Measurements from ENCODE around the gene ARID4B. TPM values are rescaled to one million over a fixed set of nuclear protein-coding genes. Genes with fewer than 3 reads are reported as not detected.

The ARID4B gene
- total and polyA plus RNA-seq, 2 of the 13 experiments (the other 11 are each of a cell fraction or from before 2014, with no cell fraction given) = 9.7 to 24.6 TPM

DNA sequence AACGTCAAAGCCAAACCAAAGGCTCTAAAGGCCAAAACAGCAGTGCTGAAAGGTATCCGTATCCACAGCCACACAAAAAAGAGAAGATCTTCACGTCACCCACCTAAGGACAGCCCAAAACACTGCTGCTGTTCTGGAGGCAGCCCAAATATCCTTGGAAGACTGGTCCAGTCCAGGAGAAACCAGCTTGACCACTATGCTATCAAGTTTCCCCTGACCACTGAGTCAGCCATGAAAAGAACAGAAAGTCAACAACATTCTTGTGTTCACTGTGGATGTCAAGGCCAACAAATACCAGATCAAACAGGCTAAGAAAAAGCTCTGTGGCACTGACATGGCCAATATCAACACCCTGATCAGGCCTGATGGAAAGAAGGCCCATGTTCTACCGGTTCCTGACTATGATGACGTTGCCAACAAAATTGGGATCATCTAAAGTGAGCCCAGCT, 32.1 kb downstream of the ARID4B start (continued):
- TF ChIP-seq PCBP2 (optimal IDR thresholded peaks at IDR 0.05; ENCODE audit: low read depth, low read length, poor library complexity, severe bottlenecking) = no peak
- peak; percentile 77 for TF ChIP-seq HOXA3 (CRISPR knock-in tag; IDR thresholded peaks at IDR 0.05)
- TF ChIP-seq ZNF230 (CRISPR knock-in tag; IDR thresholded peaks at IDR 0.05) = no peak
- no peak for TF ChIP-seq ADNP (CRISPR knock-in tag; IDR thresholded peaks at IDR 0.05)
- TF ChIP-seq ZNF766 (CRISPR knock-in tag; IDR thresholded peaks at IDR 0.05; ENCODE audit: borderline replicate concordance) = 0 out of 2 replicates have a peak, but pooled peaks have one; percentile 39
- no peak for TF ChIP-seq RFX5 (IDR thresholded peaks at IDR 0.05; ENCODE audit: low read depth, low read length)
- TF ChIP-seq EHMT2 (IDR thresholded peaks at IDR 0.05; ENCODE audit: borderline replicate concordance, low read depth, low read length) = peak; percentile 45; the same call in 1 of the 2 replicates
- no peak for TF ChIP-seq KDM5B (CRISPR knock-in tag; IDR thresholded peaks at IDR 0.05; ENCODE audit: borderline replicate concordance)
- no peak for TF ChIP-seq ZMAT3 (CRISPR knock-in tag; conservative IDR thresholded peaks at IDR 0.05)
- TF ChIP-seq ZMYM3 (CRISPR knock-in tag; IDR thresholded peaks at IDR 0.05) = peak; percentile 50; the same call in 1 of the 2 replicates
- TF ChIP-seq, protein P1, sequence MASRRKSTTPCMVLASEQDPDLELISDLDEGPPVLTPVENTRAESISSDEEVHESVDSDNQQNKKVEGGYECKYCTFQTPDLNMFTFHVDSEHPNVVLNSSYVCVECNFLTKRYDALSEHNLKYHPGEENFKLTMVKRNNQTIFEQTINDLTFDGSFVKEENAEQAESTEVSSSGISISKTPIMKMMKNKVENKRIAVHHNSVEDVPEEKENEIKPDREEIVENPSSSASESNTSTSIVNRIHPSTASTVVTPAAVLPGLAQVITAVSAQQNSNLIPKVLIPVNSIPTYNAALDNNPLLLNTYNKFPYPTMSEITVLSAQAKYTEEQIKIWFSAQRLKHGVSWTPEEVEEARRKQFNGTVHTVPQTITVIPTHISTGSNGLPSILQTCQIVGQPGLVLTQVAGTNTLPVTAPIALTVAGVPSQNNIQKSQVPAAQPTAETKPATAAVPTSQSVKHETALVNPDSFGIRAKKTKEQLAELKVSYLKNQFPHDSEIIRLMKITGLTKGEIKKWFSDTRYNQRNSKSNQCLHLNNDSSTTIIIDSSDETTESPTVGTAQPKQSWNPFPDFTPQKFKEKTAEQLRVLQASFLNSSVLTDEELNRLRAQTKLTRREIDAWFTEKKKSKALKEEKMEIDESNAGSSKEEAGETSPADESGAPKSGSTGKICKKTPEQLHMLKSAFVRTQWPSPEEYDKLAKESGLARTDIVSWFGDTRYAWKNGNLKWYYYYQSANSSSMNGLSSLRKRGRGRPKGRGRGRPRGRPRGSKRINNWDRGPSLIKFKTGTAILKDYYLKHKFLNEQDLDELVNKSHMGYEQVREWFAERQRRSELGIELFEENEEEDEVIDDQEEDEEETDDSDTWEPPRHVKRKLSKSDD (CRISPR knock-in tag; IDR thresholded peaks at IDR 0.05; ENCODE audit: low read depth) = 0 out of 2 replicates have a peak, but pooled peaks have one; percentile 19
- no peak for TF ChIP-seq ZFP36 (IDR thresholded peaks at IDR 0.05; ENCODE audit: borderline replicate concordance, low read depth, low read length, partially characterized antibody)
- TF ChIP-seq ZNF333 (CRISPR knock-in tag; IDR thresholded peaks at IDR 0.05; ENCODE audit: borderline replicate concordance) = no peak
- TF ChIP-seq, protein P2, sequence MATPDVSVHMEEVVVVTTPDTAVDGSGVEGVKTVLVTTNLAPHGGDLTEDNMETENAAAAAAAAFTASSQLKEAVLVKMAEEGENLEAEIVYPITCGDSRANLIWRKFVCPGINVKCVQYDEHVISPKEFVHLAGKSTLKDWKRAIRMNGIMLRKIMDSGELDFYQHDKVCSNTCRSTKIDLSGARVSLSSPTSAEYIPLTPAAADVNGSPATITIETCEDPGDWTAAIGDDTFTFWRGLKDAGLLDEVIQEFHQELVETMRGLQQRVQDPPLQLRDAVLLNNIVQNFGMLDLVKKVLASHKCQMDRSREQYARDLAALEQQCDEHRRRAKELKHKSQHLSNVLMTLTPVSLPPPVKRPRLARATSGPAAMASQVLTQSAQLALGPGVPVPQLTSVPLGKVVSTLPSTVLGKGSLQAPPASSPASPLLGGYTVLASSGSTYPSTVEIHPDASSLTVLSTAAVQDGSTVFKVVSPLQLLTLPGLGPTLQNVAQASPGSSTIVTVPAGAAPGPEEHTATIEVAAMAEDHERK (CRISPR knock-in tag; IDR thresholded peaks at IDR 0.05; ENCODE audit: low read depth) = no peak
- TF ChIP-seq RARA (CRISPR knock-in tag; IDR thresholded peaks at IDR 0.05) = peak; percentile 93
- peak; percentile 92 for TF ChIP-seq TCF7 (IDR thresholded peaks at IDR 0.05; ENCODE audit: low read depth)
- TF ChIP-seq, protein P3, sequence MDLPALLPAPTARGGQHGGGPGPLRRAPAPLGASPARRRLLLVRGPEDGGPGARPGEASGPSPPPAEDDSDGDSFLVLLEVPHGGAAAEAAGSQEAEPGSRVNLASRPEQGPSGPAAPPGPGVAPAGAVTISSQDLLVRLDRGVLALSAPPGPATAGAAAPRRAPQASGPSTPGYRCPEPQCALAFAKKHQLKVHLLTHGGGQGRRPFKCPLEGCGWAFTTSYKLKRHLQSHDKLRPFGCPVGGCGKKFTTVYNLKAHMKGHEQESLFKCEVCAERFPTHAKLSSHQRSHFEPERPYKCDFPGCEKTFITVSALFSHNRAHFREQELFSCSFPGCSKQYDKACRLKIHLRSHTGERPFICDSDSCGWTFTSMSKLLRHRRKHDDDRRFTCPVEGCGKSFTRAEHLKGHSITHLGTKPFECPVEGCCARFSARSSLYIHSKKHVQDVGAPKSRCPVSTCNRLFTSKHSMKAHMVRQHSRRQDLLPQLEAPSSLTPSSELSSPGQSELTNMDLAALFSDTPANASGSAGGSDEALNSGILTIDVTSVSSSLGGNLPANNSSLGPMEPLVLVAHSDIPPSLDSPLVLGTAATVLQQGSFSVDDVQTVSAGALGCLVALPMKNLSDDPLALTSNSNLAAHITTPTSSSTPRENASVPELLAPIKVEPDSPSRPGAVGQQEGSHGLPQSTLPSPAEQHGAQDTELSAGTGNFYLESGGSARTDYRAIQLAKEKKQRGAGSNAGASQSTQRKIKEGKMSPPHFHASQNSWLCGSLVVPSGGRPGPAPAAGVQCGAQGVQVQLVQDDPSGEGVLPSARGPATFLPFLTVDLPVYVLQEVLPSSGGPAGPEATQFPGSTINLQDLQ (CRISPR knock-in tag; IDR thresholded peaks at IDR 0.05) = no peak
- no peak for TF ChIP-seq ZNF34 (CRISPR knock-in tag; IDR thresholded peaks at IDR 0.05; ENCODE audit: borderline replicate concordance)
- no peak for TF ChIP-seq ZNF251 (CRISPR knock-in tag; IDR thresholded peaks at IDR 0.05)
- TF ChIP-seq, protein P4, sequence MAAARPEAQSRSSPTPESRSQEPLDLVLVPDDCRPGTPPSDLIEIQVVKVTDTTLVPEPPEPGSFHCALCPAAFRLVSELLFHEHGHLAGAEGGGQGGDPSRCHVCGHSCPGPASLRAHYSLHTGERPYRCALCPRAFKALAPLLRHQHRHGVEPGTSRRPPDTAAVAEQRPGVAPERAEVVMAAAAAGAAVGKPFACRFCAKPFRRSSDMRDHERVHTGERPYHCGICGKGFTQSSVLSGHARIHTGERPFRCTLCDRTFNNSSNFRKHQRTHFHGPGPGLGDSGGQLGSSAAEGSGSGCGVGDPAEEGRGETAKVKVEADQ (CRISPR knock-in tag; IDR thresholded peaks at IDR 0.05; ENCODE audit: borderline replicate concordance) = no peak
- TF ChIP-seq SP2 (CRISPR knock-in tag; IDR thresholded peaks at IDR 0.05) = no peak
- TF ChIP-seq, protein P5, sequence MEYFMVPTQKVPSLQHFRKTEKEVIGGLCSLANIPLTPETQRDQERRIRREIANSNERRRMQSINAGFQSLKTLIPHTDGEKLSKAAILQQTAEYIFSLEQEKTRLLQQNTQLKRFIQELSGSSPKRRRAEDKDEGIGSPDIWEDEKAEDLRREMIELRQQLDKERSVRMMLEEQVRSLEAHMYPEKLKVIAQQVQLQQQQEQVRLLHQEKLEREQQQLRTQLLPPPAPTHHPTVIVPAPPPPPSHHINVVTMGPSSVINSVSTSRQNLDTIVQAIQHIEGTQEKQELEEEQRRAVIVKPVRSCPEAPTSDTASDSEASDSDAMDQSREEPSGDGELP (IDR thresholded peaks at IDR 0.05; ENCODE audit: borderline replicate concordance, low read depth) = peak; percentile 26; the same call in 1 of the 2 replicates

Data from HepG2 (cell line).